ENCODE measurements around the gene BMPR1B.
"Not testable (repeated sequence)": the region's sequence is repeated elsewhere in the genome, so short reads cannot be mapped to it uniquely, and the experiment has no call there.

Gene BMPR1B

GRCh38 chr4:94763500-94763899 is 5.7 kb downstream of the BMPR1B start:
- DNase-seq: no peak

DNA sequence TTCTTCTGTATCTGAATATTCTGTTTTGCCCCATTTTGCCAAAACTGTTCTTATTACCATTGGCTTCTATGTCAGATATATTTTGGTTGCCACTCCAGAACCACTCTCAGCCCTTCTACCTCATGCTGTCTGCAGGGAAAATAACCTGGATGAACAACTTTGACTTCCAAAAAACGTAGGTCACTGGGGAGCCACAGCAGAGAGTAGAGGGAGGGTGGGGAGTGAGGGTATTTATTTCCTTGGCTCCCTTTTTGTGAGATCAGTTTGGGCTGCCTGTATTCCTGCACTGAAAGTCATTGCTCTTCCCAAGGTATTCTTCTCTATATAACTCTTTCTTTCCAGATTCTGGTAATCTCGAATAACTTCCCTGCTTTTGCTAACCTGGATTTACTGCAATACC is 6.3 kb downstream of the BMPR1B start:
- no peak for DNase-seq

DNA sequence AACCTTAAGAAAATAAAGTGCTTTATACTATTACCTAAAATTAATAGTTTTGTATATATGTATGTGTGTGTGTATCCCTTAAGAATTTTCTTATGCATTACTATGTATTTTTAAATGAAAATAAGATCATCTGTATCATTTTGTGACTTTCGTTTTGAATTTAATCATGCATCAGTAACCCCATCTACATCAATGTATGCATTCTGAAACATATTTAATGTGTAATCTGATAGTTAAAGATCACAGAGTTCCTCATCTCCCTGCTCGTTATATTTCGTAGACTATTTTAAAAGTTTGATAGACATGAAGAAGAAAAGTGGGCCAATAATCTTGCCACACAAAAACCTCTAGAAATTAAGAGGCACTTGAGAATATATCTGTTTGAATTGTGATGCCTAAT is 7.4 kb downstream of the BMPR1B start:
- DNase-seq: no peak

- no peak for DNase-seq
Measured at GRCh38 chr4:94765648-94766047, 7.9 kb downstream of the BMPR1B start.

- no peak for DNase-seq
Measured at GRCh38 chr4:94766856-94767255, 9.1 kb downstream of the BMPR1B start.

DNA sequence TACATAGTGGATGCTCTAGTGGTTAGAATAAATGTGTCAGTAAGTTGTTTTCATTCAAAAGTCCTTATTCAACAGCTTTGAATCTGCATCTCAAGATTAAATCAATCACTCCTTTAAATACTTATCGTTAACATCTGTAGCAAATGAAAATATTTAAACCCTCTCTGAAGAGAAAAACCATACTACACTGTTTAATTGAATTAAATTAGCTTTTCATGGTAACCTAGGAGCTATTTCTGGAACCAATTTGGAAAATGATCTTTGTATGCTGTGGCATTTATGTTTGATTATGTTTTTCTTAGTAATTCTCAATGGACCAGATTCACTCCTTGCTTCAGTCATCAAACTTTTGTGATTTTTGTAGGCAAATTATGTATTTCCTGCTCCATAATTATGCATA is 9.7 kb downstream of the BMPR1B start:
- no peak for DNase-seq

GRCh38 chr4:94782707-94783106 is 25.0 kb downstream of the BMPR1B start:
- DNase-seq: no peak

DNA sequence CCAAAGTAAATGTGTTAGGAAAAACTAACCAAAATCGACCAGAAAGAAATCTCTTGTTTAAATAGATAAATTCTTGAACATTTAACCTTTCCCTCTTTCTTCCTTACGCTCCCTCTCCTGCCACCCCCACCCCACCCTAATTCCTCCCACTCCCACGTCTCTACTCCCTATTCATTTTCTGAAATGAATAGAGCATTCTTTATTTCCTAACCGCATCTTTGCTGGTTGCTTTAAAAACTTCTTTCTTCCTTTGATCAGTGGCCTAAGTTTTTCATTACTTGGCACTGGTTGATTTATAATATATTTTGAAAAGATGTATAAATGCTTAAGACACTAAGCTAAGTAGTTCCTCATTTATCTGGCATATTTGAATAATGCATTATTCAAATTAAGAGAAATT is 33.9 kb downstream of the BMPR1B start:
- DNase-seq: no peak

DNA sequence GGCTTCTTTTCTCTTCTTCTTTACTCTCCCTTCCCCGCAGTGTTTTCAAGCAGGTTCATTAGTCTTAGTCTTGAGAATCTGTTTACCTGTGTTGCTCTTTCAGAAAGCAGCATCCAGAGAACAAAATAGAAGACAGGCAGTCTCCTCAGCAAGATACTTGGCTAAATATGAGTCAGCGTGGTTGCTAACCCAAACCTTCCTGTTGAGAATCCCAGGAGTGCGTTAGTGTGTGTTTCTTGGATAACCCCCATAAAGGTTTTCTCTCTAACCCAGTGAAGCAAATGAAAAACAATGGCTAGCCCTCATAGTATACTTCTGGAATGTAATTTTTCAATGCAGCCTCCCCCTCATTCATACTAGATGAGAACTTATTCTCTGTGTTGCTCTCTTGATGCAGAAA is 41.1 kb downstream of the BMPR1B start:
- DNase-seq: no peak

GRCh38 chr4:94801016-94801415 is 43.3 kb downstream of the BMPR1B start:
- DNase-seq: no peak

DNA sequence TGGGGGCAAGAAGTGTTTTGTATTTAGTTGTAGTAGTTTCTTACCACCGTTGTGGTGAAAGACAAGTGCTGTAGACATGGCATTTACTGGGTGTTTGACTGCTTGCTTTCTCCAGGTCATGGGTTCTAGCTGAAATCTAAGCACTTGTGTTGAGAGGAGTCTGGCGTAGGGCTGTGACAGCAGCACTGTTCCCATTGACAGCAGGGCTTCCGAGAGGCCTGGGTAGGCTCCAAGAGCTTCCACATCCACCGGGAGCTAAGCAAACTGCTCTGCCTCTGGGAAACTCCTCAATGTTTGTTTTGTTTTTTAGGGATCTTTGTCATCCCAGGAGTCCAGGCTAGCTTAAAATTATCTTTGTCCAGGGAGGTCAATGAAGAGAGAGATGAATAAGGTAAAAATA is 44.3 kb downstream of the BMPR1B start:
- no peak for DNase-seq

GRCh38 chr4:94803181-94803580 is 45.4 kb downstream of the BMPR1B start:
- no peak for DNase-seq

- DNase-seq: no peak
Measured at GRCh38 chr4:94804650-94805049, 46.9 kb downstream of the BMPR1B start.

DNA sequence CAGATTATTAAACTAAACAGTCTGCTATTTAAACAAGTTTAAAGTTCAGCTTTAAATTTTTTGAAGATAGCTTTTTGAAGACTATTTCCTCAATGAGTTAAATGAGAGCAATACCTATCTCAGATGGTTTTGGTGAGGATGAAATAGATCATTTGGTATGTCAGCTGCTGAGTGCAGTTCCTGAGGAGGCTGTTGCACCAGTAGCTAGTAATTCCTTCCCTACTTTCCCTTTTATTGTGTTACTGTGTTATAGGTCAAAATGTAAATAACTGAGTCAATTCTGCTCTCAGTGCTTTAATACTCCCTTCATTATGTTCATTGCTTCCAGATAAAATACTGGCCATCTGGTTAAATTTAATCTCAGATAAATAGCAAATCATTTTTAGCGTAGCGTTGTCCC is 48.6 kb downstream of the BMPR1B start:
- no peak for DNase-seq

GRCh38 chr4:94811643-94812042 is 53.9 kb downstream of the BMPR1B start:
- DNase-seq: no peak

GRCh38 chr4:94813221-94813620 is 55.5 kb downstream of the BMPR1B start:
- DNase-seq: no peak

- no peak for DNase-seq
Measured at GRCh38 chr4:94814237-94814636, 56.5 kb downstream of the BMPR1B start.

GRCh38 chr4:94819371-94820168 is 61.8 kb downstream of the BMPR1B start:
- DNase-seq: no peak

DNA sequence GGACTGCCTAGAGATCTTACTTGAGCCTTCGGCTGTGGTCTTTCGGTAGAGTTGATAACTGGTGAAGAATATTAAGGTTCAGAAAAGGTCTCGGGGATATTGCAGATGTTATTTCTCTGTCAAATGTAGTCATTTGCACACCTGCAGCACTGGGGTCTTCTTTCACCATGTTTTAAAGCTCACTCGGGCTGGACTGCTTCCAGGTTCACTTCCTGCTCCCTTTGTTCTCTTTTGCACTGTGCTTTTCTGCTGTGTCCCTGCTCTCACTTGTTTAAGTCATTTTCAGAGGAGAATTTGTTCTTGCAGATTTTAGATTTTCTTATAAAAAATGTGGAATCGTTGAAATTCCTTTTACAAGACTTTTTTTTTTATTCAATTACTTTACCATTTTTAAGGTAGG is 68.5 kb downstream of the BMPR1B start:
- no peak for DNase-seq

DNA sequence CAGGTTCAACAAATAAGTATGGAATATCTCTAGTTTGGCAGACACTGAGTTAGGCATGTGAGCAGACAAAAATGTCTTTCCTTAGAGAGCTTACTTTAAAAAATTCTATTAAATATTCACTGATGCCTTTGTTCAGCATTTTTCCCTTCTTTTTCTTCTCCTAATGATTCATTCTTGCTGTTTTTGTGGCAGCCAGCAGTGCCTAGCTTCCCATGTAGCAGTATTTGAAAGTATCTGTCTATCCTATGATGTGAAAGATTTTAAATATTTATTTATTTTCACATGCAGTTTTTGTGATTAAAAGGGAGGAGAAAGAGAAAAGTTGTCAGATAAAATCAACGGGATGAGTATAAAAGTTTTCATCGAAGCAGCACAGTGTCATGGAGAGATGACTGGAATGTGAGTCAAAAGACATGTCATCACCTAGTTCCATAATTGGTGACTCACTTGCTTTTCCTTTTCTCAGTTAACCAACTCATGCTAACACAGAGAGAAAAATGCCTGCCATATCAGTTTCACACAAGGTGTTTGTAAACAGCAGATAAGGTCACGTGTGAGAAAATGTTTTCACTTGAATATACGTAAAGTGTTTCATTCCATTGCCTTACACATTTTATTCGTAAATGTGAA is 69.8 kb downstream of the BMPR1B start:
- no peak for DNase-seq

DNA sequence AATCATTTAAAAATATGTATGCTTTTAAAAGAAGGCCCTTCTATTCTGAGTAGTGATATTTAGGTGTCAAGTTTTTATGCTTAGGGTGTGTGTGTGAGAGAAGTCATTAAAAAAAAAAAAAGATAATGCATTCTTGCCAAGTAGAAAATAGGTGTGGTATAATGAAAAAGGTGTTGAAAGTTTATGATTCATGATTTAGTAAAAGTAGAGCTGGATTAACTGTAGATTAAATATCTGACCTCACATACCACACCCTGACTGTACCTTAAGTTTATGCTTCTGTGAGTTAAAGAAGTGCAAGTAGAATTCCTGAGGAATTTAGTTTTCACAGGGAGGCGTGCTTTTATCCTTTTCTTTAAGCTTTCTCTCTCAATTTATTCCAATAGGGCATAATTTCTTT is 71.1 kb downstream of the BMPR1B start:
- no peak for DNase-seq

DNA sequence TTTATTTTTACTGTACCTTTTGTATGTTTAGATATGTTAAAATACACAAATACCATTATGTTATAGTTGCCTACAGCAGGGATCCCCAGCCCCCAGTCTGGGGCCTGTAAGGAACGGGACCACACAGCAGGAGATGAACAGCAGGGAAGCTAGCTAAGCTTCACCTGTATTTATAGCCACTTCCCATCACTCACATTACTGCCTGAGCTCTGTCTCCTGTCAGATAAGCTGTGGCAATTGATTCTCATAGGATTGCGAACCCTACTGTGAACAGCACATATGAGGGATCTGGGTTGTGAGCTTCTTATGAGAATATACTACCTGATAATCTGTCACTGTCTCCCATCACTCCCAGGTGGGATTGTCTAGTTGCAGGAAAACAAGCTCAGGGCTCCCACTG is 73.9 kb downstream of the BMPR1B start:
- no peak for DNase-seq

DNA sequence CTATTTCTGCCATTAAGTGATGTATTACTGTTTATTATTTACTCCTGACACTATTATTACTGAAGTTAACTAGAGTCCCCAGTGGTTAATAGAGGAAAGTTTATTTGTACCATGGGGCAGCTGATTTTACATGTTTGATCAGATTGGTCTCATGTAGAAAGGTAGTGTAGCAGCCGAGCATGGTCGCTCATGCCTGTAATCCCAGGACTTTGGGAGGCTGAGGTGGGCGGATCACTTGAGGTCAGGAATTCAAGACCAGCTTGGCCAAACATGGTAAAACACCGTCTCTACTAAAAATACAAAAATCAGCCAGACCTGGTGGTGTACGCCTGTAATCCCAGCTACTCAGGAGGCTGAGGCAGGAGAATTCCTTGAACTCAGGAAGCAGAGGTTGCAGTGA is 74.6 kb downstream of the BMPR1B start:
- DNase-seq: not testable (repeated sequence)

- no peak for DNase-seq
Measured at GRCh38 chr4:94833394-94833793, 75.6 kb downstream of the BMPR1B start.

DNA sequence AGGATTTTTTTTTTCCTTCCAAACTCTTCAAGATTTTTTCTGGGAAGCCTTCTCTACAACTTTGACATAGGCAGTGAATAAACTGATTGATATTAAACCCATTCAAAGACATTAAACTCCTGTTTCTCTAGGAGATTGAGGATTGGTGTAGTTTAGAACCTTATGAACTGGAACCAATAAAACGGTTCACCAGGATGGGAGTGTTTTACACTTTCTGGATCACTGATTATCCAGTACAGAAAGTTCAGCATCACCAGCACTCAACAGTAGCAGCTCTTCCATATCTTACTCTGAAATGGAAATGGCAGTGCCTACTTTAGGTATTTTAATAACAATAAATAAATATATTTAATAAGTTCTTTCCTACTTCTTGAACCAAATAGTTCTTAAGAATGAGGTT is 76.7 kb downstream of the BMPR1B start:
- no peak for DNase-seq

Data from NCI-H1105 (cell line).